ENCODE results near the gene BFSP1. TPM values are rescaled to one million over a fixed set of nuclear protein-coding genes. Genes with fewer than 3 reads are reported as not detected.

BFSP1 gene
- total and polyA plus RNA-seq, 2 of the 8 experiments (the other 6 are each of a cell fraction or from before 2014, with no cell fraction given), result 1.5 to 2.5 TPM

- H3K36me3 ChIP-seq (ENCODE audit: control insufficient read depth in 2 of 4, insufficient read depth in 4 of 4, low read length in 3 of 4), result no peaks in the 10 kb centered on the region
- ChIA-PET CTCF (ENCODE audit: partially characterized antibody) (interaction anchor here (0.6 to 1.5 kb wide), 6 partner anchors 15 to 642 kb away, joined by 3 to 5 read pairs (median 3); no protein-coding TSS in a partner anchor), POLR2A (ENCODE audit: partially characterized antibody) (no interaction called here)
- no peak overlapping the region for H3K56ac ChIP-seq (replicated peaks; ENCODE audit: insufficient read length, low read depth, low read length)
- H2BK20ac ChIP-seq (ENCODE audit: low read length), result no peak overlapping the region
- H3K4me2 ChIP-seq (ENCODE audit: insufficient read depth in 1 of 2, low read depth in 2 of 2, low read length in 2 of 2), result no peak overlapping the region
- H2BK12ac ChIP-seq (ENCODE audit: low read depth, low read length), result no peak overlapping the region
- no peaks in the 10 kb centered on the region for H3K9me3 ChIP-seq (ENCODE audit: insufficient read depth in 2 of 2, low read depth in 1 of 2, low read length in 1 of 2)
- no peak overlapping the region for H3K14ac ChIP-seq (ENCODE audit: insufficient read length)
- no peaks in the 10 kb centered on the region; a peak in 1 of 7 replicates for H3K4me1 ChIP-seq (replicated peaks in 1 of 4; ENCODE audit: control insufficient read depth in 3 of 4, insufficient read depth in 4 of 4, low read length in 3 of 4)
- 88% methylated on average over 5 of the region's 5 CpGs; no CpG with 5 or more reads in 1 of the 2 experiments for WGBS, 2 experiments (ENCODE audit: extremely low coverage in 1 of 2, insufficient coverage in 1 of 2, insufficient read length in 1 of 2, insufficient replicate concordance in 2 of 2, low coverage in 1 of 2, low lambda C conversion rate in 2 of 2, missing lambda C conversion rate in 1 of 2)
- no peak overlapping the region for H4K8ac ChIP-seq (ENCODE audit: extremely low read depth, insufficient read depth, low read length)
- no peak overlapping the region for H2BK120ac ChIP-seq (replicated peaks; ENCODE audit: low read depth, low read length)
- H2AK5ac ChIP-seq (ENCODE audit: low read depth, low read length), result no peak overlapping the region
- no peak overlapping the region for H3K18ac ChIP-seq (ENCODE audit: extremely low read depth, low read length)
- no peaks in the 10 kb centered on the region for H3K79me1 ChIP-seq (ENCODE audit: low read depth, low read length)
- no peak for DNase-seq (ENCODE audit: low read depth in 1 of 2, low spot score in 2 of 2)
- no peak overlapping the region for H2BK15ac ChIP-seq (ENCODE audit: low read length)
- no peak overlapping the region for H3K9ac ChIP-seq (replicated peaks in 1 of 4; ENCODE audit: extremely low read depth in 1 of 4, low read depth in 3 of 4, low read length in 3 of 4)
- H3K27me3 ChIP-seq (replicated peaks in 1 of 4; ENCODE audit: control insufficient read depth in 3 of 4, extremely low read depth in 1 of 4, insufficient read depth in 3 of 4, low read length in 3 of 4), result no peaks in the 10 kb centered on the region; a peak in 1 of 7 replicates
- H3K4ac ChIP-seq (replicated peaks; ENCODE audit: insufficient read length, low read depth, low read length), result no peak overlapping the region
- FAIRE-seq, result no peak
- H2AFZ ChIP-seq (ENCODE audit: low read length), result no peak overlapping the region
- TF ChIP-seq RNF2 (IDR thresholded peaks at IDR 0.05; ENCODE audit: borderline replicate concordance, low read depth, low read length, missing control alignments, poor library complexity, severe bottlenecking) (no peak), KDM5A (IDR thresholded peaks at IDR 0.05; ENCODE audit: low read length) (no peak), CTCF (IDR thresholded peaks at IDR 0.05; ENCODE audit: control extremely low read depth in 1 of 3, insufficient read depth in 1 of 3, low read depth in 1 of 3, low read length in 3 of 3) (no peak), SUZ12 (IDR thresholded peaks at IDR 0.05; ENCODE audit: low read length) (no peak), TAF1 (IDR thresholded peaks at IDR 0.05; ENCODE audit: low read depth, low read length) (no peak), MAX (IDR thresholded peaks at IDR 0.05) (no peak), EP300 (IDR thresholded peaks at IDR 0.05; ENCODE audit: borderline replicate concordance in 1 of 2, low read depth in 2 of 2, low read length in 2 of 2) (no peak)
- TF ChIP-seq, protein P1, sequence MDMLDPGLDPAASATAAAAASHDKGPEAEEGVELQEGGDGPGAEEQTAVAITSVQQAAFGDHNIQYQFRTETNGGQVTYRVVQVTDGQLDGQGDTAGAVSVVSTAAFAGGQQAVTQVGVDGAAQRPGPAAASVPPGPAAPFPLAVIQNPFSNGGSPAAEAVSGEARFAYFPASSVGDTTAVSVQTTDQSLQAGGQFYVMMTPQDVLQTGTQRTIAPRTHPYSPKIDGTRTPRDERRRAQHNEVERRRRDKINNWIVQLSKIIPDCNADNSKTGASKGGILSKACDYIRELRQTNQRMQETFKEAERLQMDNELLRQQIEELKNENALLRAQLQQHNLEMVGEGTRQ (IDR thresholded peaks at IDR 0.05; ENCODE audit: low read length), result no peak
- no peak overlapping the region for H3K4me3 ChIP-seq (ENCODE audit: extremely low read depth in 1 of 4, insufficient read depth in 2 of 4, low read depth in 3 of 4, low read length in 4 of 4)
- no peaks in the 10 kb centered on the region for H4K20me1 ChIP-seq (replicated peaks in 1 of 2; ENCODE audit: control insufficient read depth in 1 of 2, insufficient read depth in 2 of 2, low read length in 2 of 2)
- H3K27ac ChIP-seq (ENCODE audit: low read depth, low read length), result no peak overlapping the region
- no peak overlapping the region for H4K5ac ChIP-seq (ENCODE audit: insufficient read length, low read depth, low read length)
- H2BK5ac ChIP-seq (ENCODE audit: low read depth, low read length), result no peak overlapping the region
- no peak overlapping the region for H4K91ac ChIP-seq (replicated peaks; ENCODE audit: insufficient read length, low read length)
- no peak overlapping the region for H3K23ac ChIP-seq (ENCODE audit: insufficient read length)
- H3K79me2 ChIP-seq (ENCODE audit: control insufficient read depth in 1 of 2, insufficient read depth in 2 of 2, low read length in 2 of 2), result no peaks in the 10 kb centered on the region
- H3K23me2 ChIP-seq (ENCODE audit: low read depth, low read length), result no peaks in the 10 kb centered on the region
Observed at GRCh38 chr20:17446171-17446570, 85.0 kb downstream of the BFSP1 start.
